GM19452 (cell line): ENCODE measurements around the gene PLEKHA7.

Source experiments
- ATAC-seq: cut with Tn5 transposase; IDR thresholded peaks from one replicate; pipeline ENCODE4 v1.9.1; 2021; ENCODE audit not compliant: unreplicated experiment

Gene PLEKHA7

DNA sequence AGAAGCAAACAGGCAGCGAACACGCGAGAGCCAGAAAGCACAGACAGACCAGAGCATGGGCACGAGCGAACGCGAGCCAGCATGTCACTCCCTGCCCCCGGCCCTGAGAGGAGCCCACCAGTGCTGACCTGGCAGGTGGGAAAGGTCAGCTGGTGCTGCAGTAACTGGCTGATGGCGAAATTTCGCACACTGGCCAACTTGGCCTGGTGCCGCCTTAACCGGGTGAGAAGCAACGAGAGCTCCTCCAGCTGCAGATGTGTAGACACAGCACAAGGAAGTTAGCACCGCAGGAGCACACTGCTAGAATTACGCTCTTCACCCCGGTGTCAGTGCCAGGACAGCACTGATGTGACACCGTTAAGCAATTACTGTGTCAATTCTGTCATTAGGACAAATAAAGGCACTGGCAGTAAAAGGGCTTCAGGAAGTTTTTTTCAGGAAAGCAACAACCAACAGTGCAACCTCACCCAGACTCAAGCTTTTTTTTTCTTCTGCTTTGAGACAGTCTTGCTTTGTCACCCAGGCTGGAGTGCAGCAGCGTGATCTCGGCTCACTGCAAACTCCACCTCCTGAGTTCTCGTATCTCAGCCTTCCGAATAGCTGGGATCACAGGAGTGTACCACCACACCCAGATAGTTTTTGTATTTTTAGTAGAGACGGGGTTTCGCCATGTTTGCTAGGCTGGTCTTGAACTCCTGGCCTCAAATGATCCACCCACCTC, 199.0 kb downstream of the PLEKHA7 start:
- ATAC-seq = no peak

DNA sequence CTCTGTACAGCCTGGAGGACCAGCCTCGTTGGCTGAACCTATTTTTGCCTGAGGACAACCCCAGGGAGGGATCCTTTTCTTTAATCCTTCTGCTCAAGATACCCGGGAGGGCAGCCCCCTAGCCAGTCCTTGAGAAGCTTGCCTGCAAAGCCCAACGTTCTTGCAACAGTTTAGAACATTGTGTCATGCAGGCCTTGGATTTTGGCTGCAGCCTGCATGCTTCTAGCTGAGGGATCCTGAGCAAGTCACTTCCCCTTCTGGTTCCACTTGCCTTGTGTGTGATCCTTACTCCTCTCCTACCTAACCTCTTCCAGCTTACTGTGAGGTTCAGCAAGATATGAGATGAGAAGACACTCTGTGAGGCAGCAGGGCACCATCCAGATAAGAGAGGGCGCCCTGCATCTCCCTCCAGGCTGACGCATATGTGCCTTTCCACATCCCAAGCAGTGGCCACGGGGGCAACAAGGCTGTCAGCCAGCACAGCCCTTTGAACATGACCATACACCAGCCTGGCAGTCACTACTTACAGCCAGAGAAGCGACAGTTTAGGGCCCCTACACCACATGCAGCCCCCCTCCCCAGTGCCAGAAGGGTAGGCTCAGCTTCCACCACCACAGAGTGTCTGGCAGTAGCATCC, 199.7 kb downstream of the PLEKHA7 start:
- ATAC-seq = no peak

DNA sequence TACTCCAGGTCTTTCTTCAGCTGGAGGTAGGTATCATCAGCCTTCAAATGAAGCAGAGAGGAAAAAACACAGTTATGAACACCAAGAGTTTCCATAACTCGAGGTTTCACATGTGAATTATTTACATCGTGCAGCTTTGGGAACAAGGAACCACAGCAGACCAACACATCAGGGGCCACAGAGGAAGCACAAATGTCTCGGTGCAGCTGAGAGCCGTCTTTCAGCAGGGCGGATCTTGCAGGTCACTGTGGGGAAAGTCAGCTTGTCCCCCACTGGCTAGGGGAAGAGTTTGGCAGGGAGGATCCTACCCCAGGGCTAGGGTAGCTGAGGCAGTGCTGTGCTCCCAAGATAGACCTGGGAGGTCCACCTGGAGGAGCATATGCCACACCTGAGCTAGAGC, 201.1 kb downstream of the PLEKHA7 start:
- ATAC-seq = no peak

DNA sequence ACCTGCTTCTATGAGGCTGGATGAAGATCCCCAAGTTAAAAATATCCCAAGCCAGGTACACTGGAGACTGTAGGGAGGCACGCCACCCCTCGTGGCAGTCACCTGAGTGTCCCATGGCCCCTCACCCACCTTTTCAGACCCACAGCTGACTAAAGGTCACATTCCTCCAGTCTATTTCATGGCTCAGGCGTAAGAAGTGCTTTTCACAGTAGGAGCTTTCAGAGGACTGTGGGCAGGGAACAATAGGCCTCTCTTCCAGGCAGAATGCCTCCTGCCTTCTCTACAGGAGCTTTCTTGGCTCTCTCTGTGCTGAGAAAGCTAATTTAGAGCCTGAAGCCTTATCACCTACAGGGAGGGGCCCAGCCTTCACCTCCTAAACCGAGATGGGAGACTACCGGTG, 201.9 kb downstream of the PLEKHA7 start:
- no peak for ATAC-seq

DNA sequence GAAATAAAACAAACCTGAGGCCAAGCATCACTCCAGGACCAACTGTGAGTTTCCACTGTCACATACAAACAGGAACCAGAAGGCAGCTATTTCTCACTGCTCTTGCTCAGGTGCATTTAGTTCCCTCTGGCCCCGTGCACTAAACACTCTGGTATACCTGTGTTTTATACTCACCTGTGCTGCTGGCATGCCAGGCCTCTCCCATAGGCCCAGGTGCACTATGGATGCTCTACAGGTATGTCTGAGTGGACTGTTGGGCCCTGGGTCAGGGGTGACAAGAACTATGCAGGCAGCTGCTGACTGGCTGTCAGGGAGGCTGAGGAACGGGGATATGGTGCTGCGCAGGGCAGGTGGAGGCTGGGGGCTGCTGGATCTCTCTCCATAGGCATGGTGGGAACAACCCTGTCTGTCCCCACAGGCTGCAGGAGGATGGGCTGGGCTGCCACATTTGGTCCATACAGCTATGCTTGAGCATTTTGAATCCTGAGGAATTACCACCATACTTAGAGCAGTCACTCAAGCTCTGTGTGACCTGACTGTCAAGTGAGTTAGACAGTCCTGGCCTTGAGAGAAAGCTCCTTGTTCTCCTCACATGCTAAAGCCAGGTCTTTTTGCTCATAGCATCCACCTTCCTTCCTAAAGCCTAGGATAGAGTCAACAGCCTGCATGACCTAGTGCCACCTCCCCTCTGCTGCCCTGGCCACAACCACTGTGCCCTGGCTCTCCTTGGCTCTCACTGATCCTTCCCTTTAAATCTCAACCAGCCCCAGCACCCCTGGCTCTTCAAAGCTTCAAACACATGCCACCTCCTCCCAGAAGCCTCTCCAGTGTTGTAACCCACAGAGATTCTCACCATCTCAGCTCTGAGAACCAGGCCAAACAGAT, 202.8 kb downstream of the PLEKHA7 start:
- ATAC-seq = no peak

DNA sequence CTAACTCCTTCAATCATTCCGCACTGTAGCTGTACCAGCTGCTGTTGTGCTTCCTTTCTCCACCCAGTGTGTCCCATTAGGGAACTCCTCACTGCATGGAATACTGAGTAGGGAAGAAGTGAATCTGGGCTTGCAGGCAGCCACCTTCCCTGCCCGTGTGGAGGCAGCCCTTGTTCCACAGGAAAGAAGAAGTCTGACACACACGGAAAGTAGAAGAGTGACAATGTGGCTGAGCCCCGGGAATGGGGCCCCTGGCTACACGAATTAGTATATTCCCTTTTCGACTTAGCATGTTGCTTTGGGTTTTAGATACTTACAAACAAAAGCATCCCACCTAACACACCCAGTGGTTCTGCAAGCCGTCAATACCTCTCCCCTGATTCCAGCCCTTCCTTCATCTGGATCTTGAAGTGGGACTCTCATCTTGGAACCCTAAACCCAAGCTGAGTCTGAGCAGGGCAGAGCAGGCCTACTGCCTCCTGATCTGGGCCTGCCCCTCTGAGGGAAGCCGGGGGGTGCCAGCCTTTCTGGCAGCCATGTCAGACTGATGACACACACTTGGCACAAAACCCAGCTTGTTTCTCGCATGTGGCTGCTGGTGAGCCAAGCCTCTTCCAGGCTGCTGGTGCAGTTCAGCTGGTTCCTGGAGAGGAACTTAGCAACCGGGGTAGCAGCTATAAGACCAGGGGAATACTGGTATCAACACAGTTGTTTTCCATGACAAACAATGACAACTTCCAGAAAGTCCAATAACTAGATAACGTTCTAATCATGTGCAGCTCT, 204.1 kb downstream of the PLEKHA7 start:
- no peak for ATAC-seq

DNA sequence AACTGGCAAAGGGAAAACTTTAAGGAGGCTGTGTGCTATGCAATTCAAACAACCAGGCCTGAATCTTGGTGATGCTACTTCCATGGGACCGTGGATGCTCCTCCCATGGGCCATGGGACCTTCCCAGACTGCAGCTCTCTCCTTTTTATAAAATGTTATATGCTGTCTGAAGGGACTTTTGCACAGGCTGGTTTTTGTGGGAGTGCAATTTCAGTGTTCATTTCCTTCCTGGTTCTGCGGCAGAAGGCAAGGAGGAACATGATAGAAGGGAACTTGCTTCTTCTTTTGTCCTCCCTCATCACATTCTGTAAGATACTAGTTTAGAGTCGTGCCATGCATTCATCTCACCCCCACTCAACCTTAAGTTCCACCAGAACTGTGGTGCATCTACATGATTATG, 206.9 kb downstream of the PLEKHA7 start:
- ATAC-seq = no peak

DNA sequence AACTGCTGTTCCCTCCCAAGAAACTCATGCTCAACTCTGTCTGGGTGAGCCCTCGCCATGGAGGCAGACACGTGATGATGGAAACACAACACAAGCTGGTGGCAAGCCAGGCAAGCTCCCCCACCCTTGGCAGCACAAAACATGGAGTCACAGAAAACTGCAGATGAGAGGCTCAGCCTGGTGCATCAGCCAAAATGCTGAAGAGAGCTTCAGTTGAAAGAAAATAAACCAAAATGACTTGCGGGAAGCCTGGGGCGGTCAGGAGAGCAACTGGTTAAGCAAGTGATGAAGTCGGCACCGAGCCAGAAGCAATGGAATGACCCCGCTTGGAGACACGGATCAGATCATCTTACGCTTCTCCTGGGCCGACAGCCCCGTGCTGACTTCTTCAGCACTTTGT, 207.4 kb downstream of the PLEKHA7 start:
- ATAC-seq = no peak

DNA sequence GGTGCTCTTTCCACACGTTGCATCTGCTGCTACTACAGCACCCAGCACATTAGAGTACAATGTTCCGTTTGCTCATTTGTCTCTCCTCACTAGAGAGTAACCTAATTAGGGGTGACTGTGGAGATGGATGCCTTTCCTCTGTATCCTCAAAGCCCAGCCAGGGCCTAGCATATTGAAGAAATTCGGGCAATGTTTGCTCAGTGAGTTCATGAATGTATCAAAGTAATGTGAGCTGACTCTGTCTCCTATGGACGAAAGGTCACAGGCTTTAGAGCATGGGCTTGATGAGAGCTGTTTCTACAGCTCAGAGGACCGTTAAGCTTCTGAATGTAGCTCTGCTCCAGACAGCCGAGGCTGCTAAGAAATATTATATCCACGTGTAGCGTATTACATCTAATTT, 208.3 kb downstream of the PLEKHA7 start:
- no peak for ATAC-seq

DNA sequence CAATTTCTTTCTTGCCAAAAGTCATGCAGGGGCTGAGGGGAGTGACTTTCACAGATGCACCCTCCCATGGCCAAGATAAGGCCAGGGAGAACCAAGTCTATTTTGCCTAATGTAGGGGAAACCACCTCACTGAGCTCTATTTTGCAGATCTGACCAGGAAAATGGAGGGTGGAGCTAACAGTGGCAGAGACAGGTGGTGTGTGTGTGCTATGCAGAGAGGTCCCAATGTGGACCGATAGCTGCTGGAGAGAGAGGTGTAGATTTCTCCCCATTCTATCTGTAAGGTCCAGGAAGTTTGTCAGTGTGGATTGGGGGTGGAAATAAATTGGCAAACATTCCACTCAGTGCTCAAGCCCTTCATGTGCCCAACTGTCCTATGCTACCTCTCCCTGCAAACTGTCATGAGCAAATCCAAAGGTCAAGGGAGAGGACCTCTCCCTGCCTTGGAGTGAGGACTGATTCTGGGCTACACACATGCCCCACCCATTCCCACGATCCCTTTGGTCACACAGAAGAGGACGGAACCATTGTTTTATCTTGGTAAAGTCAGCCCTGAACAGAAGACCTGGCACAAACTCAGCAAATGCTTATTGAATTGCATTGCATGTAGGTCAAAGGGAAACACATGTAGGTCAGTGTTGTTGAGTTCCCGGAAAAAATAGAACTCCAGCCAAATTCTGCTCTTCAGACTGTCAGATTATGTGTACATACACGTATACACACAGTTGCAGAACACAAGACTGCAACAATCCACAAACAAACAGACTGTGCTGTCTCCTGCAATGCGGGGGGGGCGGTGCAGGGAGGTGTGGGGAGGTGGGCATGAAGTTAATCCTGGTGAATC, 209.9 kb downstream of the PLEKHA7 start:
- ATAC-seq = no peak

DNA sequence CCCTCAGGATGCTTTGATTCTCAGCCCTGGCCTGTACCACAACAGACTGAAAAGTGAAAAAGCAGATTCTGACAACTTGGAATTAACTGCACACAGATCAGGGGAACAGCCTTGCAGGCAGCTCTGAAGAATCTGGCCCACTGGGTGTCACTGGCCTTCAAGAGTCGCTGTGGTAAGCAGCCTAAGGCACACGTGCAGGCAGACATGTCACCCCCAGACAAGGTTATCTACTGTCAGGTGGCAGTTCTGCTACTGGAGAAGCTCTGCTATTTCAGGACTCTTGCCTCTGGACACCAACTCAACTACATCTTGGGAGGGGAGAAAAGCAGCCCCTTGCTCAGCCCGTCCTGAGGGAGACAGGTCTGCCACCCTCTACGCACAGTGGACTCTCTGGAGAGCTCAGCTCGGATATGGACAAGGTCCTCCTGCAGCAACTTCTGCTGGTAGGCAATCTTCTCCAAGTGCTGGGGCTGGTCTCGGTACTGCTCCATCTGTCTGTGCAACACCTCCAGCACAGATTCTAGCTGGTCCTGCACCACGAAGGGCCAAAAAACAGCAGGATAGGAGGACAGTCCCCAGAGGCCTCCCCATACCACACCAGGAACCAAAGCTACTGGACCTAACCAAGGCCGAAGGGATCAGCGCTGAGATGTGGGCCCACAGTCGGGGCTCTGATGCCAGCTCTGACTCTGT, 212.8 kb downstream of the PLEKHA7 start:
- ATAC-seq = no peak

DNA sequence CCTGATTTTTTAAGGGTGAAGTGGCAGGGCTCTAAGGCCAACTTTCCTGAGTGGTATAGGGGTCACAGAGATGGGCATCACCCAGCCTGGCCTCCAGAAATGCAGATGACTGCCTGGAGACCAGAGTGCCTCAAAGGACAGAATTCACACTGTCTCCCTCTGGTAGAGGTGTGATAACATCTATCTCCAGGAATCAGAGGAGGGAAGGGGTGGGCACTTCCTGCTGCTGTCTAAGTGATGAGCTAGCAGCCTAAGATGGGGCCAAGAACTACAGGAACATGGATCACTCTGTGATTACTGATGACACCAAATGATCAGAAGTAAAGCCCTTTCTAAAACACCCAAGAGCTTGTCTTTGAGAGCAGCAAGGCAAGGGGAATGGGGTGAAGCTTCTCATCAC, 213.8 kb downstream of the PLEKHA7 start:
- ATAC-seq = no peak

DNA sequence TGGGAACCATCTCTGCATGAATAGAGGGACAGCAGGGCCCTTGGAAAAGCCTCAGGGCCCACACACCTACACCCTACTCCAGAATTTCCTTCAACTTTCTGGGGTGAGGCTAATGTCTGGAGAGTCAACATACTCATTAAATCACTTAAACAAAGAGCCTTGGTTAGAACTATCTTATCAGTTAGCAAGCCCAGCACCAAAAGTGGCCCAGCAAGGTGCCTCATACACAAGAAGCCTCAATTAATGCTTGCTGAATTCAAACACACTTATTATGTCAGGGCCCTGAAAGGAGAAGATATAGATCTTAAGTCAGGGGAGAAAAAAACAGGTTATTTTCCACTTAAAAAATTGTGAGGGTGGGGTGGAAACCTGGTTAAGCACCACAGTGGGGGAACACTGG, 214.3 kb downstream of the PLEKHA7 start:
- no peak for ATAC-seq

DNA sequence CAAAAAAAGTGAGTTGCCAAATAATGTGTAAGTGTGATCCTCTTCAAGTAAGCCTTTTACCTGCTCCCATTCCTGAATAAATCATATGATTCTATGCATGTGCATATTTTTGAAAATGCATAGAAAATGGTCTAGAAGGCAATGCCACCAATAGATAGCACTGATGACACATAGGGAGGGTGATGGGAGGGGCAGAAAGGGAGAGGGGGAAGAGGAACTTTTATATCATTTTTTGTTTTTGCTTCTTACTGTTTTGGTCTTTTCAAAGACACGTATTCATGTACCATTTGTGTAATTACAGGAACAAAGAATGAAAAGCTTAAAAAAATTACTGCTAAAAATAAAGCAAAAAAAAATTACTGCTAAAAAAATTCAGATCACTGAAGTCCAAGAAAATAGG, 215.0 kb downstream of the PLEKHA7 start:
- no peak for ATAC-seq

DNA sequence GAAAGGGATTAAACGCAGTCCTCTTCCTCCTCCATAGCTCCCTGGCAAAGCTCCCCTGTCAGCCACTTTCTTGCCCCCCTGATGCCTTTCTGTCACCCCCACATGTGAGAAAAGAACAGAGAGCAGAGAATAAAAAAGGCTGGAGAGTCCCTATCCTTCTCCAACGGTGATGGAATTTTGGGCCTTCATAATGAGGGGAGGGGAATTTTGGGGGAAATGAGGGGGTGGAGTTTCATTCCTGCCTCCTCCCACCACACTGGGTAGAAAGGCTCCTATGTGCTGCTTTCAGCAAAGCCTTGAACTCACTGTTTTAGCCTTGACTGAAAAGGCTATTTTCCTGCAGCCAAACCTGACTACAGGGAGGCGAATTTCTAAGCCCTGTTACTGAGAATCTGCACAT, 216.4 kb downstream of the PLEKHA7 start:
- ATAC-seq = no peak

DNA sequence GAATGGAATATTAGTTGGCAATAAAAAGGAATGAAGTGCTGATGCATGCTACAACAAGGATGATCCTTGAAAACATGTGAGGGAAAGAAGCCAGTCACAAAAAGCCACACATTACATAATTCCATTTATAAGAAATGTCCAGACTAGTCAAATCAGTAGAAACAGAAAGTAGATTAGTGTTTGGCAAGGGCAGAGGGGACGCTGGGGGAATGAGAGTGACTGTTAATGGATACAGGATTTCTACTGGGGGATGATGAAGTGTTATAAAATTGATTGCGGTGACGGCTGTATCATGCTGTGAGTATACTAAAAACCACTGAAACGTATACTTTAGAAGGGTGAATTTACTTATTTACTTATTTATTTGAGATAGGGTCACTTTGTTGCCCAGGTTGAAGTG, 217.9 kb downstream of the PLEKHA7 start:
- ATAC-seq = no peak

DNA sequence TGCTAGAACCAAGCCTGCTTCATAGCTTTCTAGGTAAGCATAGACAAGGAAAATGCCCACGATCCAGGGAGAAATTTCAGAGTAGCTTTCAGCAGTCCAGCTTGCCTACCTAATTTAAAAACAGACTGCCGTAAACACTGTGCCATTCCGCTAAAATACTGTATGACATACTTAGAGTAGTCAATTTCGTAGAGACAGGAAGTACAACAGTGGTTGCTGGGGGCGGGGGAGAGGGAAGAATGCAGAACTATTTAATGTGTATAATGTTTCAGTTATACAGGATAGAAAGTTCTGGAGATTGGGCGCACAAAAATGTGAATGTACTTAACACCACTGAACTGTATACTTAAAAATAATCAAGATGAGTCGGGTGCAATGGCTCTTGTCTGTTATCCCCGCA, 219.1 kb downstream of the PLEKHA7 start:
- no peak for ATAC-seq

DNA sequence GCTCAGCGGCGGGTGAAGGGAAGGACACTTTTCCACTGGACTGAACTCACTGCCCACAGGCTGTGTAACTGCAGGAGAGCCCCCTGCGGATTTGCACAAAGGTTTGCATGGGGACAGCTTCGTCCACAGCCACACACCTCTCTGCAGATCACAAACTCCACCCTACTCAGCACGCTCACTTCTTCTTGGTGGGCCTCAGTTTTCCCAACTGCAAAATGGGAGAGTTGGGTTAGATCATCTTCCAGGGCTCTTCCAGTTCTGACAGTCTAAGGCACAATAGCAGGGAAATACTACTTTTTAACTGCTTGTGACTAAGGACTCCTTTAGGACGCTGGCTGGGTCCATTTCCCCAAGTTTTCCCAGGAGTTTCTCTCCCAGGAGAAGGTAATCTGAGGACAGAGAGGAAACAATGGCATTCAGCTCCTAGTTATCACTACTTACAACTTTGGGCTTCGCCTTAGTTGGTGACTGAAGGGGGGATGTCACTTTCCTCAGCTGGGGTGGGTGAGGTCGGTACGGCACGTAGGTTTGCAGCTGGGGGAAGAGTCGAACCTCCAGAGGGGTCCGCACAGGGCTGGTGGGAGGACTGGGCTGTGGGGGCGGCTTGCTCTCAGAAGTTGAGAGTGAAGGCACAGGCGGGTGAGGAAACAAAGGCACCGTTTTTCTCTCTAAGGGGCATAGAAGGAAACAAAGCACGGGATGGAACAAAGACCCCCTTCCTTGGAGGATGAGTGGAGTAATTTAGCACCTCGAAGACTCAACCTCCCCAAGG, 220.0 kb downstream of the PLEKHA7 start:
- ATAC-seq = no peak

DNA sequence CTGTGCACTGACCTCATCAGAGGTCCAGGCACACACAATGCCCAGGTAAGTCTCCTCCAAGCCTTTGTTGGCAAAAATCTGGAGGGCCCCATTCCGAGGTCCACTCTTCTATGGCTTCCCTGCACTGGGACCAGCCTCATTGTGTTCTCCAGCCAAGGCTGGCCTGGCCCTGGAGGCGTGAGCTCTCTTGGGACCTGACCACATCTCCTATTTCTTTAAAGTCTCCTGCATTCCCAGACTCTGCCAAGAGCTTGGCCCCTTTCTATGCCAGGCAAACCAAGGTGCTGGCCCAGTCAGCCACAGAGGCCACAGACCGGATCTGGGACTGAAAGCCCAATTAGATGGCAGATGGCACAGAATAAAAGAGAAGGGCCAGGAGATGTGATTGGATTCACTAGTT, 220.7 kb downstream of the PLEKHA7 start:
- ATAC-seq = no peak
